HG02642 (cell line): ENCODE measurements around the gene KCNQ1.

Experiments
- ATAC-seq: cut with Tn5 transposase; IDR thresholded peaks from one replicate; pipeline ENCODE4 v1.9.1; 2021; ENCODE audit warnings: mild to moderate bottlenecking; ENCODE audit not compliant: unreplicated experiment, poor library complexity

Gene KCNQ1

GRCh38 chr11:2794046-2794967 is 349.5 kb downstream of the KCNQ1 start:
- no peak for ATAC-seq

- ATAC-seq, result no peak
Measured at GRCh38 chr11:2794968-2795322, 350.1 kb downstream of the KCNQ1 start.

GRCh38 chr11:2795491-2795991 is 350.7 kb downstream of the KCNQ1 start:
- ATAC-seq, result no peak

- no peak for ATAC-seq
Measured at GRCh38 chr11:2796091-2796490, 351.3 kb downstream of the KCNQ1 start.

- no peak for ATAC-seq
Measured at GRCh38 chr11:2796508-2797113, 351.8 kb downstream of the KCNQ1 start.

- no peak for ATAC-seq
Measured at GRCh38 chr11:2797121-2797711, 352.4 kb downstream of the KCNQ1 start.

GRCh38 chr11:2797741-2798361 is 353.0 kb downstream of the KCNQ1 start:
- no peak for ATAC-seq

GRCh38 chr11:2798951-2799761 is 354.3 kb downstream of the KCNQ1 start:
- ATAC-seq, result no peak

GRCh38 chr11:2799881-2800654 is 355.3 kb downstream of the KCNQ1 start:
- no peak for ATAC-seq

GRCh38 chr11:2800655-2801531 is 356.1 kb downstream of the KCNQ1 start:
- ATAC-seq, result no peak

GRCh38 chr11:2801711-2802388 is 357.0 kb downstream of the KCNQ1 start:
- ATAC-seq, result no peak

GRCh38 chr11:2802389-2803185 is 357.8 kb downstream of the KCNQ1 start:
- no peak for ATAC-seq

- ATAC-seq, result no peak
Measured at GRCh38 chr11:2803186-2804091, 358.6 kb downstream of the KCNQ1 start.

- no peak for ATAC-seq
Measured at GRCh38 chr11:2804189-2804588, 359.4 kb downstream of the KCNQ1 start.

- no peak for ATAC-seq
Measured at GRCh38 chr11:2804701-2805387, 360.0 kb downstream of the KCNQ1 start.
